ENCODE measurements around the gene ATP4B. TPM values are rescaled to one million over a fixed set of nuclear protein-coding genes. Genes with fewer than 3 reads are reported as not detected.
"Not testable (repeated sequence)": the region's sequence is repeated elsewhere in the genome, so short reads cannot be mapped to it uniquely, and the experiment has no call there.

ATP4B gene
- polyA plus RNA-seq, 4 donors: 0.54 TPM; not detected in 3

- no peaks in the 10 kb centered on the region for H3K27me3 ChIP-seq (ENCODE audit: control insufficient read depth in 3 of 3, insufficient read depth in 3 of 3, low read length in 3 of 3)
- H3K9me3 ChIP-seq (ENCODE audit: control insufficient read depth in 2 of 2, insufficient read depth in 1 of 2, low read depth in 1 of 2, low read length in 1 of 2): no peaks in the 10 kb centered on the region
- H3K27ac ChIP-seq (ENCODE audit: low read depth in 1 of 3, low read length in 2 of 3): no peak overlapping the region
- no peaks in the 10 kb centered on the region for H3K4me1 ChIP-seq (ENCODE audit: control insufficient read depth in 3 of 3, insufficient read depth in 2 of 3, low read depth in 1 of 3, low read length in 2 of 3)
- no peak overlapping the region for H3K4me3 ChIP-seq (ENCODE audit: low read depth in 1 of 3, low read length in 3 of 3)
- FAIRE-seq (no peak), DNase-seq (no peak)
- H3K36me3 ChIP-seq (ENCODE audit: control insufficient read depth in 3 of 3, insufficient read depth in 2 of 3, low read depth in 1 of 3, low read length in 3 of 3): peaks cover 0 to 76% (median 0%) of the 10 kb centered on the region in 3 donors
- WGBS, 3 donors: 89 to 93% (median 91%) methylated on average over 30 of the region's 30 CpGs
Observed at GRCh38 chr13:113628291-113629270, 29.4 kb downstream of the ATP4B start.

DNA sequence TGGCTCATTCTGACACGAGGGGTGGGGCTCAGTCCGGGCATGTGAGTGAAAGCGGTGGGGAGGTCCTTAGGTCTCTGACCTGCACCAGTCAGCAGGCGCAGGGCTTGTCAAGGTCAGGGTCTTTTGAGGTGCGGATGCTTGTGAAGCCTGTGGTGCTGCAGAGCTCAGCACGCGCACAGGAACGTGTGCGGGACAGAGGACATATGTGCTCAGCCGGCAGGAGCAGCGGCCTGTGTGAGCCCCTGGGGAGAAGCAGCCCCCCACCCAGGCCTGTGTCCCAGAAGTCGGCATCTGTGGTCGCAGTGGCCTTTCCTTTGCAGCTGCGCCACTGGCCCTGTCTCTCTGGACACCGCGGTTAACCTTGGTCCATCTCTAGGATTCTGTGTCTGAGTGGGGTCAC lies 30.9 kb downstream of the ATP4B start:
- WGBS, 3 donors: 92 to 95% (median 93%) methylated on average over 16 of the region's 16 CpGs

GRCh38 chr13:113625965-113626721 lies 31.9 kb downstream of the ATP4B start:
- no peaks in the 10 kb centered on the region for H3K4me1 ChIP-seq (ENCODE audit: control insufficient read depth in 3 of 3, insufficient read depth in 2 of 3, low read depth in 1 of 3, low read length in 2 of 3)
- WGBS, 3 donors: 83 to 91% (median 90%) methylated on average over 24 of the region's 24 CpGs
- H3K36me3 ChIP-seq (ENCODE audit: control insufficient read depth in 3 of 3, insufficient read depth in 2 of 3, low read depth in 1 of 3, low read length in 3 of 3): peaks cover 0 to 74% (median 3%) of the 10 kb centered on the region in 3 donors
- FAIRE-seq (no peak), DNase-seq (no peak)
- H3K9me3 ChIP-seq (ENCODE audit: control insufficient read depth in 2 of 2, insufficient read depth in 1 of 2, low read depth in 1 of 2, low read length in 1 of 2): no peaks in the 10 kb centered on the region
- H3K27ac ChIP-seq (ENCODE audit: low read depth in 1 of 3, low read length in 2 of 3): no peak overlapping the region
- H3K27me3 ChIP-seq (ENCODE audit: control insufficient read depth in 3 of 3, insufficient read depth in 3 of 3, low read length in 3 of 3): no peaks in the 10 kb centered on the region
- no peak overlapping the region for H3K4me3 ChIP-seq (ENCODE audit: low read depth in 1 of 3, low read length in 3 of 3)

More for the DNA sequence above, 30.9 kb downstream of the ATP4B start:
- no peak for DNase-seq
- Histone ChIP-seq H3K27me3 (ENCODE audit: control insufficient read depth in 3 of 3, insufficient read depth in 3 of 3, low read length in 3 of 3) (no peaks in the 10 kb centered on the region), H3K27ac (ENCODE audit: low read depth in 1 of 3, low read length in 2 of 3) (no peak overlapping the region), H3K9me3 (ENCODE audit: control insufficient read depth in 2 of 2, insufficient read depth in 1 of 2, low read depth in 1 of 2, low read length in 1 of 2) (no peaks in the 10 kb centered on the region), H3K4me3 (ENCODE audit: low read depth in 1 of 3, low read length in 3 of 3) (no peak overlapping the region), H3K36me3 (ENCODE audit: control insufficient read depth in 3 of 3, insufficient read depth in 2 of 3, low read depth in 1 of 3, low read length in 3 of 3) (peaks cover 0 to 76% (median 3%) of the 10 kb centered on the region in 3 donors), H3K4me1 (ENCODE audit: control insufficient read depth in 3 of 3, insufficient read depth in 2 of 3, low read depth in 1 of 3, low read length in 2 of 3) (no peaks in the 10 kb centered on the region)
- FAIRE-seq: no peak

DNA sequence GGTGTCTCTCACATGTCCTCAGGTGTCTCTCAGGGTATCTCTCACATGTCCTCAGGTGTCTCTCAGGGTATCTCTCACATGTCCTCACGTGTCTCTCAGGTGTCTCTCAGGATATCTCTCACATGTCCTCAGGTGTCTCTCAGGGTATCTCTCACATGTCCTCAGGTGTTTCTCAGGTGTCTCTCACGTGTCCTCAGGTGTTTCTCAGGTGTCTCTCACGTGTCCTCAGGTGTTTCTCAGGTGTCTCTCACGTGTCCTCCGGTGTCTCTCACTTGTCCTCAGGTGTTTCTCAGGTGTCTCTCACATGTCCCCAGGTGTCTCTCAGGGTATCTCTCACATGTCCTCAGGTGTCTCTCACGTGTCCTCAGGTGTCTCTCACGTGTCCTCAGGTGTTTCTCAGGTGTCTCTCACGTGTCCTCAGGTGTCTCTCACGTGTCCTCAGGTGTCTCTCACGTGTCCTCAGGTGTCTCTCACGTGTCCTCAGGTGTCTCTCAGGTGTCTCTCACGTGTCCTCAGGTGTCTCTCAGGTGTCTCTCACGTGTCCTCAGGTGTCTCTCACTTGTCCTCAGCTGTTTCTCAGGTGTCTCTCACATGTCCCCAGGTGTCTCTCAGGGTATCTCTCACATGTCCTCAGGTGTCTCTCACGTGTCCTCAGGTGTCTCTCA lies 33.2 kb downstream of the ATP4B start:
- H3K27ac ChIP-seq (ENCODE audit: low read depth in 1 of 3, low read length in 2 of 3); DNase-seq; H3K4me1 ChIP-seq (ENCODE audit: control insufficient read depth in 3 of 3, insufficient read depth in 2 of 3, low read depth in 1 of 3, low read length in 2 of 3); H3K4me3 ChIP-seq (ENCODE audit: low read depth in 1 of 3, low read length in 3 of 3); H3K27me3 ChIP-seq (ENCODE audit: control insufficient read depth in 3 of 3, insufficient read depth in 3 of 3, low read length in 3 of 3); FAIRE-seq; H3K9me3 ChIP-seq (ENCODE audit: control insufficient read depth in 2 of 2, insufficient read depth in 1 of 2, low read depth in 1 of 2, low read length in 1 of 2): not testable (repeated sequence)
- WGBS, 3 donors: 94 to 98% (median 96%) methylated on average over 14 of the region's 14 CpGs
- peaks cover 0 to 71% (median 3%) of the 10 kb centered on the region in 3 donors for H3K36me3 ChIP-seq (ENCODE audit: control insufficient read depth in 3 of 3, insufficient read depth in 2 of 3, low read depth in 1 of 3, low read length in 3 of 3)

- no peaks in the 10 kb centered on the region for H3K4me1 ChIP-seq (ENCODE audit: control insufficient read depth in 3 of 3, insufficient read depth in 2 of 3, low read depth in 1 of 3, low read length in 2 of 3)
- DNase-seq: no peak
- no peak for FAIRE-seq
- H3K27ac ChIP-seq (ENCODE audit: low read depth in 1 of 3, low read length in 2 of 3): no peak overlapping the region
- no peaks in the 10 kb centered on the region for H3K27me3 ChIP-seq (ENCODE audit: control insufficient read depth in 3 of 3, insufficient read depth in 3 of 3, low read length in 3 of 3)
- H3K9me3 ChIP-seq (ENCODE audit: control insufficient read depth in 2 of 2, insufficient read depth in 1 of 2, low read depth in 1 of 2, low read length in 1 of 2): no peaks in the 10 kb centered on the region
- 92 to 98% (median 97%) methylated on average over 9 of the region's 9 CpGs for WGBS, 3 donors
- H3K4me3 ChIP-seq (ENCODE audit: low read depth in 1 of 3, low read length in 3 of 3): no peak overlapping the region
- peaks cover 0 to 72% (median 3%) of the 10 kb centered on the region in 3 donors for H3K36me3 ChIP-seq (ENCODE audit: control insufficient read depth in 3 of 3, insufficient read depth in 2 of 3, low read depth in 1 of 3, low read length in 3 of 3)
Observed at GRCh38 chr13:113624235-113624587, 33.8 kb downstream of the ATP4B start.

GRCh38 chr13:113623491-113624234 lies 34.3 kb downstream of the ATP4B start:
- Histone ChIP-seq H3K4me1 (ENCODE audit: control insufficient read depth in 3 of 3, insufficient read depth in 2 of 3, low read depth in 1 of 3, low read length in 2 of 3) (no peaks in the 10 kb centered on the region), H3K9me3 (ENCODE audit: control insufficient read depth in 2 of 2, insufficient read depth in 1 of 2, low read depth in 1 of 2, low read length in 1 of 2) (no peaks in the 10 kb centered on the region), H3K36me3 (ENCODE audit: control insufficient read depth in 3 of 3, insufficient read depth in 2 of 3, low read depth in 1 of 3, low read length in 3 of 3) (peaks cover 0 to 67% (median 3%) of the 10 kb centered on the region in 3 donors), H3K27me3 (ENCODE audit: control insufficient read depth in 3 of 3, insufficient read depth in 3 of 3, low read length in 3 of 3) (no peaks in the 10 kb centered on the region), H3K4me3 (ENCODE audit: low read depth in 1 of 3, low read length in 3 of 3) (no peak overlapping the region), H3K27ac (ENCODE audit: low read depth in 1 of 3, low read length in 2 of 3) (no peak overlapping the region)
- no peak for FAIRE-seq
- 96 to 97% (median 97%) methylated on average over 19 to 20 of the region's 20 CpGs for WGBS, 3 donors
- no peak for DNase-seq

DNA sequence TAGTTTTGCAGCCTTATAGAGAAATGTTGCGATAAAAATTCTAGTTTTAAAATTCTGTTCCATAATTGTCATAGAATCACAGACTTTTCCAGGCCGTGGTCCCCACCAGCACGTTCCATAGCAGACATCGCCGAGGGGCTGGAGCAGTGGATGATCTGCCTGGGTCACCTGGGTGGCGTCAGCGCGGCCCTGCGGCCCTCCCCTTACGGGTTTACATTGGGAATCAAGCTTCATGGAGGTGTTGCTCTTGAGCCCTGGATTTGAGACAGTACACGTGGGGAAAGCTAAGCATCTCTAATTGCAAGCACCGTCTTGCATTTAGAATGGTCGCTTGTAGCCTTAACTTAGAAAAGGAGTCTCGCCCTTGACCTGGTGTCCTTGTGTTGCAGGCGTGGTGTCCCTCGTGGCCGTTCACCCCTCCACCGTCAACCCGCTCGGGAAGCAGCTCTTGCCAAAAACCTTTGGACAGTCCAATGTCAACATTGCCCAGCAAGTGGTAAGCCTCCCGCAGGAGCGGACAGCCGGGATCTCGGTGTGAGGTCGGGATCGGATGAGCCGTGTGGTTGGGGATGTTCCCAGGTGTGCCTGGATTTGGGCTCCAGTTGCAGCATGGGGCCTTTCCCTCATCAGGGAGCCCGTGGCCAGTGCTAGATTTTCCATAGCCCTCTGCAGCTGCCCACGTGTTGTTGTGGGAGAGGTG lies 35.1 kb downstream of the ATP4B start:
- H3K36me3 ChIP-seq (ENCODE audit: control insufficient read depth in 3 of 3, insufficient read depth in 2 of 3, low read depth in 1 of 3, low read length in 3 of 3): peaks cover 0 to 62% (median 3%) of the 10 kb centered on the region in 3 donors

More for the DNA sequence above, 35.1 kb downstream of the ATP4B start:
- no peak for FAIRE-seq
- no peak overlapping the region for H3K27ac ChIP-seq (ENCODE audit: low read depth in 1 of 3, low read length in 2 of 3)
- WGBS, 3 donors: 93 to 95% (median 94%) methylated on average over 29 of the region's 29 CpGs
- H3K4me1 ChIP-seq (ENCODE audit: control insufficient read depth in 3 of 3, insufficient read depth in 2 of 3, low read depth in 1 of 3, low read length in 2 of 3): no peaks in the 10 kb centered on the region
- DNase-seq: no peak
- H3K9me3 ChIP-seq (ENCODE audit: control insufficient read depth in 2 of 2, insufficient read depth in 1 of 2, low read depth in 1 of 2, low read length in 1 of 2): no peaks in the 10 kb centered on the region
- no peaks in the 10 kb centered on the region for H3K27me3 ChIP-seq (ENCODE audit: control insufficient read depth in 3 of 3, insufficient read depth in 3 of 3, low read length in 3 of 3)
- no peak overlapping the region for H3K4me3 ChIP-seq (ENCODE audit: low read depth in 1 of 3, low read length in 3 of 3)
